ENCODE results near the gene ULK4.

GRCh38 chr3:41683666-41684350 lies 278.1 kb downstream of the ULK4 start:
- TF ChIP-seq, protein P1, sequence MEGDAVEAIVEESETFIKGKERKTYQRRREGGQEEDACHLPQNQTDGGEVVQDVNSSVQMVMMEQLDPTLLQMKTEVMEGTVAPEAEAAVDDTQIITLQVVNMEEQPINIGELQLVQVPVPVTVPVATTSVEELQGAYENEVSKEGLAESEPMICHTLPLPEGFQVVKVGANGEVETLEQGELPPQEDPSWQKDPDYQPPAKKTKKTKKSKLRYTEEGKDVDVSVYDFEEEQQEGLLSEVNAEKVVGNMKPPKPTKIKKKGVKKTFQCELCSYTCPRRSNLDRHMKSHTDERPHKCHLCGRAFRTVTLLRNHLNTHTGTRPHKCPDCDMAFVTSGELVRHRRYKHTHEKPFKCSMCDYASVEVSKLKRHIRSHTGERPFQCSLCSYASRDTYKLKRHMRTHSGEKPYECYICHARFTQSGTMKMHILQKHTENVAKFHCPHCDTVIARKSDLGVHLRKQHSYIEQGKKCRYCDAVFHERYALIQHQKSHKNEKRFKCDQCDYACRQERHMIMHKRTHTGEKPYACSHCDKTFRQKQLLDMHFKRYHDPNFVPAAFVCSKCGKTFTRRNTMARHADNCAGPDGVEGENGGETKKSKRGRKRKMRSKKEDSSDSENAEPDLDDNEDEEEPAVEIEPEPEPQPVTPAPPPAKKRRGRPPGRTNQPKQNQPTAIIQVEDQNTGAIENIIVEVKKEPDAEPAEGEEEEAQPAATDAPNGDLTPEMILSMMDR (IDR thresholded peaks at IDR 0.05) = no peak
- no peak for TF ChIP-seq POLR2A (IDR thresholded peaks at IDR 0.05)

All from lower leg skin (tissue), 3 donors.